ENCODE results near the gene PSORS1C1. TPM values are rescaled to one million over a fixed set of nuclear protein-coding genes. Genes with fewer than 3 reads are reported as not detected.
A peak's percentile ranks its signal among the peaks of the same experiment; 100 is the strongest.
"Not testable (repeated sequence)": the region's sequence is repeated elsewhere in the genome, so short reads cannot be mapped to it uniquely, and the experiment has no call there.

Gene PSORS1C1, protein sequence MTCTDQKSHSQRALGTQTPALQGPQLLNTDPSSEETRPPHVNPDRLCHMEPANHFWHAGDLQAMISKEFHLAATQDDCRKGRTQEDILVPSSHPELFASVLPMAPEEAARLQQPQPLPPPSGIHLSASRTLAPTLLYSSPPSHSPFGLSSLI
- 1.1 and 2.8 TPM in 2 replicates for total RNA-seq

DNA sequence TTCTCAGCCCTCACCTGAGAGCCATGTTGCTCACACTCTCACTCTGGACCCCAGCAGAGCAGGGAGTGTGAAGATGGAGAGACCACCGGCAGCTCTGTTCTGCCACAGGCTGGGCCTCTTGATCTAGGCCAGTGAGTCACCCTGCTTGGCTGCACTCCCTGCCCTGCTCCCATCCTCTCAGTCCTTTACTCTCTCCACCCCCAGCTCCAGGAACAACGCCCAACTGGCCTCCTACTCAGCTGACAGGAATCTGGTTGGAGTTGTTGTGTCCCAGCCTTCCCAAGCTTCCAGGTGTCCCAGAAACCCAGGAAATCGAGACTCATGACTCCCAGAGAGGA is at the start of gene PSORS1C1:
Gene PSORS1C1, plus strand, starts transcription at position 260 of the 338 bp plus-strand sequence. CDS start 14,833 bp downstream, outside the sequence.
- DNase-seq (ENCODE audit: low read depth): peak; percentile 71
- TF ChIP-seq, protein P1, sequence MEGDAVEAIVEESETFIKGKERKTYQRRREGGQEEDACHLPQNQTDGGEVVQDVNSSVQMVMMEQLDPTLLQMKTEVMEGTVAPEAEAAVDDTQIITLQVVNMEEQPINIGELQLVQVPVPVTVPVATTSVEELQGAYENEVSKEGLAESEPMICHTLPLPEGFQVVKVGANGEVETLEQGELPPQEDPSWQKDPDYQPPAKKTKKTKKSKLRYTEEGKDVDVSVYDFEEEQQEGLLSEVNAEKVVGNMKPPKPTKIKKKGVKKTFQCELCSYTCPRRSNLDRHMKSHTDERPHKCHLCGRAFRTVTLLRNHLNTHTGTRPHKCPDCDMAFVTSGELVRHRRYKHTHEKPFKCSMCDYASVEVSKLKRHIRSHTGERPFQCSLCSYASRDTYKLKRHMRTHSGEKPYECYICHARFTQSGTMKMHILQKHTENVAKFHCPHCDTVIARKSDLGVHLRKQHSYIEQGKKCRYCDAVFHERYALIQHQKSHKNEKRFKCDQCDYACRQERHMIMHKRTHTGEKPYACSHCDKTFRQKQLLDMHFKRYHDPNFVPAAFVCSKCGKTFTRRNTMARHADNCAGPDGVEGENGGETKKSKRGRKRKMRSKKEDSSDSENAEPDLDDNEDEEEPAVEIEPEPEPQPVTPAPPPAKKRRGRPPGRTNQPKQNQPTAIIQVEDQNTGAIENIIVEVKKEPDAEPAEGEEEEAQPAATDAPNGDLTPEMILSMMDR (conservative IDR thresholded peaks at IDR 0.05; ENCODE audit: low read depth, low read length): no peak
- H3K4me3 ChIP-seq (ENCODE audit: low read depth, low read length): peak within 1 kb of the TSS; percentile 61

DNA sequence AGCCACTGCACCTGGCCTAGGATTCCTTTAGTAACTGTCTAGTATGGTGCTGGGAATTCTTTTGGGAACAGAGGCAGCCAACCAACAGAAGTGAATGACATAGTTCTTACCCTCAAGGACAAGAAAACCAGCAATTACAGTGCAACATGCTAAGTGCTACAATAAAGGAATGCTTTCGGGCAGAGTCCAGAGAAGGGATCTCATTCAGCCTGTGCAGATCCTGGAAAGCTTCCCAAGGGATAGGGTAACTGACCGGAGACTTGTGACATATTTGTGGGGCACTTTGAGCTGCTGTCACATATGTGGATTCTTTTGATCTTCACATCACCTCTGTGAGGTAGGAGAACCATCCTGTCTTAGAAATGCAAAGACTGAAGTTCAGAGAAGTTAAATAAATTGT is 49.0 kb upstream of the PSORS1C1 start:
- TF ChIP-seq, protein P1 (conservative IDR thresholded peaks at IDR 0.05; ENCODE audit: low read depth, low read length): no peak
- H3K4me3 ChIP-seq (ENCODE audit: low read depth, low read length): no peak overlapping the region
- DNase-seq (ENCODE audit: low read depth): no peak

DNA sequence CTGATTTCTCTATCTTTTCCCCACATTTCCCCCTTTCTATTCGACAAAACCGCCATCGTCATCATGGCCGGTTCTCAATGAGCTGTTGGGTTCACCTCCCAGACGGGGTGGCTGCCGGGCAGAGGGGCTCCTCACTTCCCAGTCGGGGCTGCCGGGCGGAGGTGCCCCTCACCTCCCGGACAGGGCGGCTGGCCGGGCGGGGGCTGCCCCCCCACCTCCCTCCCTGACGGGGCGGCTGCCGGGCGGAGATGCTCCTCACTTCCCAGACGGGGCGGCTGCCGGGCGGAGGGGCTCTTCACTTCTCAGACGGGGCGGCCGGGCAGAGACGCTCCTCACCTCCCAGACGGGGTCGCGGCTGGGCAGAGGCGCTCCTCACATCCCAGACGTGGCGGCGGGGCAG is 47.6 kb upstream of the PSORS1C1 start:
- DNase-seq (ENCODE audit: low read depth); H3K4me3 ChIP-seq (ENCODE audit: low read depth, low read length): not testable (repeated sequence)

DNA sequence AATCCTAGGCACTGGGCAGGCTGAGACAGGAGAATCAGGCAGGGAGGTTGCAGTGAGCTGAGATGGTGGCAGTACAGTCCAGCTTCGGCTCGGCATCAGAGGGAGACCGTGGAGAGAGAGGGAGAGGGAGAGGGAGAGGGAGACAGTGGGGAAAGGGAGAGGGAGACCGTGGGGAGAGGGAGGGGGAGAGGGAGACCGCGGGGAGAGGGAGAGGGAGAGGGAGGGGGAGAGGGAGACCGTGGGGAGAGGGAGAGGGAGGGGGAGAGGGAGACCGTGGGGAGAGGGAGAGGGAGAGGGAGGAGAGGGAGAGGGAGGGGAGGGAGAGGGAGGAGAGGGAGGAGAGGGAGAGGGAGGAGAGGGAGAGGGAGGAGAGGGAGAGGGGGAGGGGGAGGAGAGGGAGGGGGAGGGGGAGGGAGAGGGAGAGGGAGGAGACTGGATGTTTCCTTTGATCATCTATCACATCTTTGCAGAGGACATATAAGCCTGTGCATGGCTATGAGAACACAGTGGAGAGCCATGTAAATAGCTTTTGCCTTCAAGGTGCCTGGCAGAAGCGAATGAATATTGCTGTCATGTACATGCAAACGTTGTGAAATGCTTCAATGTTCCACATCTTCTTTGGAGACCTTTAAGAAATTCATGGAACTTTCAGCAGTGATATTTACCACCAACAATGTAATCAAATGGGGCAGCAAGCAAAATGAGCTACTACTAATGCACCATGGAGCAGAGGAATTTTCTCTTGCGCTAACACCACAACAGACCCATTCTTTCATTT is 46.5 kb upstream of the PSORS1C1 start:
- not testable (repeated sequence) for DNase-seq (ENCODE audit: low read depth)

DNA sequence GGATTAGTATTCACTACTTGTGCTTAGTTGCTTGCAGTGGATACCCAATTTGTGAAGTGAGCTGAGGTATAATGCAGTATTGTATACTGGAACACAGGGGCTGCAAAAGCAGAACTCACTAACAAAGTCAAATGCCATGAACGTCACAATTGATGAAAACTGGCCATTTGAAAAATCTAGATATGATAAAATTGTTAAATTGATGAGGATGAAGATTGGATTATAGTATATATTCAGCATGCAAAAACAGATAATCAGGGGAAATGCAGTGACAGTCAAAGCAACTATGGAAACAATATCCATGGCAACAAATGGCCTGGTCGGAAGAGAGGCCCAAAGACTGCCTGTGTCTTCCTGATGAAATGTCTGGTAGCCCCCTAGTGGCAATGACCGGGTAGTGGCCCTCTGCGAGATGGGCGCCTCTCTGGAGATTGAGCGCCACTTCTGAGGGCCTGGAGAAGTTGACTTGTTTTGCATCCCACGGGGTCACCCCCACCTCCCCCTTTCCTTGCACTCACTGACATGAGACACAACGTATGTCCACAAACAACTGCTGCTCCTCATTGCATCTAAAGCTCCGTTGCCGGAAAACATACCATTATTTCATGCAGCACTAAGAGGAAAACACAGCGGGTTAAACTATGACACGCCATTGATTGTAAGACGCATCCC is 45.8 kb upstream of the PSORS1C1 start:
- TF ChIP-seq, protein P1 (conservative IDR thresholded peaks at IDR 0.05; ENCODE audit: low read depth, low read length): peak; percentile 96
- H3K4me3 ChIP-seq (ENCODE audit: low read depth, low read length): no peak overlapping the region
- peak; percentile 47 for DNase-seq (ENCODE audit: low read depth)

More for the DNA sequence above, 46.5 kb upstream of the PSORS1C1 start:
- not testable (repeated sequence) for H3K4me3 ChIP-seq (ENCODE audit: low read depth, low read length)

DNA sequence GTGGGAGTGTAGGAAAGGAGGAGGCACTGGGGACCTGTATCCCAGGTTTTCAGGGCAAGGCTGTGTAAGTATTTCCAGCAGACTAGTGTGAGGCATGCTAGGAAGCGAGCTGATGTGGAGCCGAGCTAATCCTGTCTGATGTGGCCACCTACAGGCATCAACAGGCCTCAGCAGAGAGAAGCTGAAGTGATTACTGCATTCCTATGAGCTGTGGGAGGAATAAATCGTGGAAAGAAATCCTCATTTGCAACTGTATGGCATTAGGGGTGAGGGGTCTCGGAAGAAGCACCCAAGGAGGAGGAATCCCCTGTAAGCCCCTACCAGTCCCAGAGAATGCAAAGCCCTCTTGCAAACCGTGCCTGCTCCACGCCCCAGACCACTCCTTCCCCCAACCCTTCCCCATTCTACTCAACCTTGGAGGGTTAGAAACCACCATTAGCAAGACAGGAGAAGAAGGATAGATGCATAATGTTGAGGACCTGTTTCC is 43.8 kb upstream of the PSORS1C1 start:
- peak; percentile 45 for DNase-seq (ENCODE audit: low read depth)
- H3K4me3 ChIP-seq (ENCODE audit: low read depth, low read length): no peak overlapping the region
- TF ChIP-seq, protein P1 (conservative IDR thresholded peaks at IDR 0.05; ENCODE audit: low read depth, low read length): peak; percentile 86

DNA sequence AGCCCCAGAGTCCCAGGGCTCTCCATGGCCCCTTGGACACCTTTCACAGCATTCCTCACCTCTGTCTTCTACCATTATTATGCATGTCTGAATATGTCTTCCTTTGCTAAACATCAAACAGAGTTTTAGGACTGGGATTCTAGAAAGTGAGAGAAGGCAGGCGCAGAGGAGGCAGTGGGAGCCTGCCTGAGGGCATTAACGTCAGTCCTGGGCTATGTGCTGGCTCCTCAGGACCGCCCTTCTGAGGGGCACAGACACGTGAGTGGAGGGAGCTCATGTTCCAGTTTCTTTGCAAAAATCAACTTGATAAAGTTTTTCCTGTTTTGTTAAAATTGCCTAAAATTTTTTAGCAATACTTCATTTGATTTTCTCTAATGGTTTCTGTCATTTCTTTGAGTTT is 40.2 kb upstream of the PSORS1C1 start:
- DNase-seq (ENCODE audit: low read depth): no peak
- TF ChIP-seq, protein P1 (conservative IDR thresholded peaks at IDR 0.05; ENCODE audit: low read depth, low read length): no peak
- no peak overlapping the region for H3K4me3 ChIP-seq (ENCODE audit: low read depth, low read length)
